ENCODE results near the gene NFIX.

DNA sequence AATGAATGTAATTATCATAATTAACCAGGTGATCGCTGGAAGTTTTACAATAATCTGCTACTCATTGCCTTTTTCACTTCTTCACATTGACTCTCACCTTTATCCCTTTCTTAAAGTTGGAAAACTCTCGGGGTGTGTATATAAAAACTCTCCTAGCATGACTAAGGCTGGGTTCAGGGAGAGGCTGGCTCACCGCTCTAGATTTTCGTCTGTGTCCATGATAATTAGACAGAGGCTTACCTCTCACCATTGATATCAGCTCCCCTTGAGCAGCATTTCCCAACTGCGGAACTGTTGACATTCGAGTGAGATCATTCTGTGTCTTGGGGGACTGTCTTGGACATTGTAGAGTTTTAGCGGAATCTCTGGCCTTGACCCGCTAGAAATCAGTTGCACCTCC lies 39.4 kb downstream of the NFIX start:
- no peak for TF ChIP-seq POLR2A (IDR thresholded peaks at IDR 0.05)
- TF ChIP-seq, protein P1, sequence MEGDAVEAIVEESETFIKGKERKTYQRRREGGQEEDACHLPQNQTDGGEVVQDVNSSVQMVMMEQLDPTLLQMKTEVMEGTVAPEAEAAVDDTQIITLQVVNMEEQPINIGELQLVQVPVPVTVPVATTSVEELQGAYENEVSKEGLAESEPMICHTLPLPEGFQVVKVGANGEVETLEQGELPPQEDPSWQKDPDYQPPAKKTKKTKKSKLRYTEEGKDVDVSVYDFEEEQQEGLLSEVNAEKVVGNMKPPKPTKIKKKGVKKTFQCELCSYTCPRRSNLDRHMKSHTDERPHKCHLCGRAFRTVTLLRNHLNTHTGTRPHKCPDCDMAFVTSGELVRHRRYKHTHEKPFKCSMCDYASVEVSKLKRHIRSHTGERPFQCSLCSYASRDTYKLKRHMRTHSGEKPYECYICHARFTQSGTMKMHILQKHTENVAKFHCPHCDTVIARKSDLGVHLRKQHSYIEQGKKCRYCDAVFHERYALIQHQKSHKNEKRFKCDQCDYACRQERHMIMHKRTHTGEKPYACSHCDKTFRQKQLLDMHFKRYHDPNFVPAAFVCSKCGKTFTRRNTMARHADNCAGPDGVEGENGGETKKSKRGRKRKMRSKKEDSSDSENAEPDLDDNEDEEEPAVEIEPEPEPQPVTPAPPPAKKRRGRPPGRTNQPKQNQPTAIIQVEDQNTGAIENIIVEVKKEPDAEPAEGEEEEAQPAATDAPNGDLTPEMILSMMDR (IDR thresholded peaks at IDR 0.05), result no peak
